ENCODE data around the gene GAS2L3. TPM values are rescaled to one million over a fixed set of nuclear protein-coding genes. Genes with fewer than 3 reads are reported as not detected.
A peak's percentile ranks its signal among the peaks of the same experiment; 100 is the strongest.
"Not testable (repeated sequence)": the region's sequence is repeated elsewhere in the genome, so short reads cannot be mapped to it uniquely, and the experiment has no call there.

The GAS2L3 gene
- total RNA-seq, 2 donors from 2014 or later: 2.1 to 2.3 TPM

- intact Hi-C loops (cut with DNase I): no loop called here
- no peak for DNase-seq
- WGBS, 2 donors: 88 to 89% methylated on average over 4 of the region's 4 CpGs
- no peak for ATAC-seq
- TF ChIP-seq CTCF (IDR thresholded peaks at IDR 0.05) (no peak), POLR2A (IDR thresholded peaks at IDR 0.05) (no peak)
- H3K4me1 ChIP-seq: no peaks in the 10 kb centered on the region
- no peak overlapping the region for H3K27ac ChIP-seq
- H3K27me3 ChIP-seq: no peaks in the 10 kb centered on the region
- H3K9me3 ChIP-seq: no peaks in the 10 kb centered on the region
- H3K36me3 ChIP-seq (replicated peaks in 1 of 2; ENCODE audit: insufficient read depth in 1 of 2, low read depth in 2 of 2): no peaks in the 10 kb centered on the region
- no peak overlapping the region for H3K4me3 ChIP-seq
These were observed 51.1 kb downstream of the GAS2L3 start for GRCh38 chr12:100624571-100624970.

- no peak for DNase-seq
- Histone ChIP-seq H3K27ac (peak overlapping the region in 1 of 4 donors; percentile 60), H3K9me3 (no peaks in the 10 kb centered on the region)
These were observed 59.0 kb downstream of the GAS2L3 start for GRCh38 chr12:100632445-100632892.

GRCh38 chr12:100633082-100633785 lies 59.8 kb downstream of the GAS2L3 start:
- H3K36me3 ChIP-seq (replicated peaks in 1 of 2; ENCODE audit: insufficient read depth in 1 of 2, low read depth in 2 of 2); H3K27me3 ChIP-seq; intact Hi-C loops (cut with DNase I); H3K4me1 ChIP-seq; DNase-seq; ATAC-seq; H3K4me3 ChIP-seq; H3K9me3 ChIP-seq: not testable (repeated sequence)
- 25 to 49% methylated on average over 11 of the region's 11 CpGs for WGBS, 2 donors
- H3K27ac ChIP-seq: peak overlapping the region in 1 of 4 donors; percentile 60

More at GRCh38 chr12:100632445-100632892, 59.0 kb downstream of the GAS2L3 start:
- H3K4me3 ChIP-seq: no peak overlapping the region
- H3K4me1 ChIP-seq: no peaks in the 10 kb centered on the region
- no peaks in the 10 kb centered on the region for H3K36me3 ChIP-seq (replicated peaks in 1 of 2; ENCODE audit: insufficient read depth in 1 of 2, low read depth in 2 of 2)
- ATAC-seq: peak; percentile 35
- WGBS, 2 donors: 15% methylated on average over 4 of the region's 4 CpGs
- no peaks in the 10 kb centered on the region for H3K27me3 ChIP-seq
- intact Hi-C loops (cut with DNase I): no loop called here
- no peak for TF ChIP-seq POLR2A (IDR thresholded peaks at IDR 0.05)
- no peak for TF ChIP-seq CTCF (IDR thresholded peaks at IDR 0.05)

GRCh38 chr12:100643246-100643645 lies 69.8 kb downstream of the GAS2L3 start:
- 85 to 91% methylated on average over 6 of the region's 6 CpGs for WGBS, 2 donors
- no peak overlapping the region for H3K4me3 ChIP-seq
- no peak overlapping the region for H3K27ac ChIP-seq

GRCh38 chr12:100646896-100647295 lies 73.4 kb downstream of the GAS2L3 start:
- Histone ChIP-seq H3K9me3 (peaks cover 0 to 6% (median 0%) of the 10 kb centered on the region in 3 donors), H3K4me1 (no peaks in the 10 kb centered on the region), H3K27me3 (no peaks in the 10 kb centered on the region), H3K27ac (no peak overlapping the region), H3K36me3 (replicated peaks in 1 of 2; ENCODE audit: insufficient read depth in 1 of 2, low read depth in 2 of 2) (no peaks in the 10 kb centered on the region), H3K4me3 (no peak overlapping the region)
- intact Hi-C loops (cut with DNase I): no loop called here
- WGBS, 2 donors: 69 to 78% methylated on average over 8 of the region's 8 CpGs
- TF ChIP-seq POLR2A (IDR thresholded peaks at IDR 0.05) (no peak), CTCF (IDR thresholded peaks at IDR 0.05) (no peak)
- ATAC-seq: no peak
- DNase-seq: no peak

More at GRCh38 chr12:100643246-100643645, 69.8 kb downstream of the GAS2L3 start:
- intact Hi-C loops (cut with DNase I): no loop called here
- Histone ChIP-seq H3K4me1 (no peaks in the 10 kb centered on the region), H3K9me3 (peaks cover 0 to 6% (median 0%) of the 10 kb centered on the region in 3 donors), H3K27me3 (no peaks in the 10 kb centered on the region), H3K36me3 (replicated peaks in 1 of 2; ENCODE audit: insufficient read depth in 1 of 2, low read depth in 2 of 2) (no peaks in the 10 kb centered on the region)
- TF ChIP-seq CTCF (IDR thresholded peaks at IDR 0.05): no peak
- no peak for TF ChIP-seq POLR2A (IDR thresholded peaks at IDR 0.05)
- DNase-seq (no peak), ATAC-seq (no peak)
